OCI-LY7 (cell line): ENCODE data around the gene SLC6A14.

Experiments used
- EZH2phosphoT487 ChIP-seq: fragments of 200-600 bp; sonication (generic); IDR thresholded peaks from 2 replicates; pipeline ENCODE4 v1.6.1; 2018; ENCODE audit warnings: low read depth, borderline replicate concordance, mild to moderate bottlenecking, mixed run types, antibody characterized with exemption, low read length, moderate library complexity, mixed read lengths
- TF ChIP-seq, protein P1 (sequence below): fragments of 200-600 bp; sonication (generic); conservative IDR thresholded peaks from 2 replicates; pipeline ENCODE4 v1.5.1; 2014; ENCODE audit warnings: mild to moderate bottlenecking, antibody characterized with exemption, low read length, moderate library complexity, mixed read lengths

- TF ChIP-seq, protein P1, sequence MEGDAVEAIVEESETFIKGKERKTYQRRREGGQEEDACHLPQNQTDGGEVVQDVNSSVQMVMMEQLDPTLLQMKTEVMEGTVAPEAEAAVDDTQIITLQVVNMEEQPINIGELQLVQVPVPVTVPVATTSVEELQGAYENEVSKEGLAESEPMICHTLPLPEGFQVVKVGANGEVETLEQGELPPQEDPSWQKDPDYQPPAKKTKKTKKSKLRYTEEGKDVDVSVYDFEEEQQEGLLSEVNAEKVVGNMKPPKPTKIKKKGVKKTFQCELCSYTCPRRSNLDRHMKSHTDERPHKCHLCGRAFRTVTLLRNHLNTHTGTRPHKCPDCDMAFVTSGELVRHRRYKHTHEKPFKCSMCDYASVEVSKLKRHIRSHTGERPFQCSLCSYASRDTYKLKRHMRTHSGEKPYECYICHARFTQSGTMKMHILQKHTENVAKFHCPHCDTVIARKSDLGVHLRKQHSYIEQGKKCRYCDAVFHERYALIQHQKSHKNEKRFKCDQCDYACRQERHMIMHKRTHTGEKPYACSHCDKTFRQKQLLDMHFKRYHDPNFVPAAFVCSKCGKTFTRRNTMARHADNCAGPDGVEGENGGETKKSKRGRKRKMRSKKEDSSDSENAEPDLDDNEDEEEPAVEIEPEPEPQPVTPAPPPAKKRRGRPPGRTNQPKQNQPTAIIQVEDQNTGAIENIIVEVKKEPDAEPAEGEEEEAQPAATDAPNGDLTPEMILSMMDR = no peak
- no peak for TF ChIP-seq EZH2phosphoT487
Measured at GRCh38 chrX:116462822-116463221, 26.4 kb downstream of the SLC6A14 start, which contains the start of gene CT83.
